NCI-H146 treated with DMSO at 0.1 percent for 48 hours (cell line): ENCODE data around the gene CLEC11A.

Source experiments
- DNase-seq: peaks from one replicate; lab custom pipeline; 2025; ENCODE audit not compliant: unreplicated experiment; lab: John Stamatoyannopoulos, UW

Gene CLEC11A

GRCh38 chr19:50703915-50704796 lies 19.0 kb upstream of the CLEC11A start:
- no peak for DNase-seq

GRCh38 chr19:50705422-50706019 lies 17.6 kb upstream of the CLEC11A start:
- no peak for DNase-seq

- no peak for DNase-seq
These were observed 16.8 kb upstream of the CLEC11A start for GRCh38 chr19:50706387-50706786.

GRCh38 chr19:50708179-50708879 lies 14.8 kb upstream of the CLEC11A start:
- DNase-seq: no peak

GRCh38 chr19:50710094-50710493 lies 13.1 kb upstream of the CLEC11A start:
- no peak for DNase-seq

GRCh38 chr19:50710612-50711011 lies 12.6 kb upstream of the CLEC11A start:
- no peak for DNase-seq

- DNase-seq: no peak
These were observed 12.0 kb upstream of the CLEC11A start for GRCh38 chr19:50711196-50711595.

- DNase-seq: no peak
These were observed 11.4 kb upstream of the CLEC11A start for GRCh38 chr19:50711805-50712204.

- DNase-seq: no peak
These were observed 10.3 kb upstream of the CLEC11A start for GRCh38 chr19:50712833-50713232.

- DNase-seq: no peak
These were observed 9.5 kb upstream of the CLEC11A start for GRCh38 chr19:50713556-50714236.

GRCh38 chr19:50716178-50717025 lies 6.8 kb upstream of the CLEC11A start:
- no peak for DNase-seq

GRCh38 chr19:50717026-50717723 lies 6.0 kb upstream of the CLEC11A start:
- DNase-seq: no peak

GRCh38 chr19:50717891-50718254 lies 5.3 kb upstream of the CLEC11A start:
- no peak for DNase-seq

GRCh38 chr19:50718255-50719118 lies 4.7 kb upstream of the CLEC11A start:
- DNase-seq: no peak

- DNase-seq: no peak
These were observed 4.1 kb upstream of the CLEC11A start for GRCh38 chr19:50719119-50719435.

- no peak for DNase-seq
These were observed 3.6 kb upstream of the CLEC11A start, which contains the start of gene SHANK1 for GRCh38 chr19:50719566-50719965. Gene SHANK1 (minus strand): TSS chr19:50719802. CDS start chr19:50716919, 2,883 bp downstream.

GRCh38 chr19:50720181-50720920 lies 2.8 kb upstream of the CLEC11A start:
- DNase-seq: no peak

- no peak for DNase-seq
These were observed 2.2 kb upstream of the CLEC11A start for GRCh38 chr19:50720921-50721381.
